ENCODE data around the gene SYTL3.

- TF ChIP-seq ZNF274 (IDR thresholded peaks at IDR 0.05; ENCODE audit: low read depth, low read length), result no peak
- no peak for TF ChIP-seq SUZ12 (IDR thresholded peaks at IDR 0.05; ENCODE audit: extremely low read depth, insufficient read depth, insufficient read length)
- no peak for TF ChIP-seq YY1 (IDR thresholded peaks at IDR 0.05; ENCODE audit: insufficient read depth, insufficient read length)
Observed at GRCh38 chr6:158813032-158813431, 163.2 kb downstream of the SYTL3 start.

All from NT2/D1 (cell line).